NB4 (cell line): ENCODE results near the gene UQCC5.

Source experiments
- CTCF ChIP-seq: IDR thresholded peaks from one replicate; pipeline ENCODE4 v1.5.1; 2012; ENCODE audit warnings: low read depth, low read length
- MAX ChIP-seq: IDR thresholded peaks from 2 replicates; pipeline ENCODE4 v1.6.1; 2011; ENCODE audit warnings: low read depth, low read length
- MYC ChIP-seq: IDR thresholded peaks from 2 replicates; pipeline ENCODE4 v1.6.1; 2011; ENCODE audit warnings: low read depth, low read length
- POLR2A ChIP-seq: IDR thresholded peaks from 2 replicates; pipeline ENCODE4 v1.6.1; 2011; ENCODE audit warnings: mild to moderate bottlenecking; ENCODE audit not compliant: insufficient read length; ENCODE audit errors: extremely low read depth

GRCh38 chr3:52555056-52555455 is 18.7 kb downstream of the UQCC5 start:
- TF ChIP-seq CTCF = no peak
- TF ChIP-seq POLR2A = no peak
- no peak for TF ChIP-seq MAX
- TF ChIP-seq MYC = no peak
